ENCODE data around the gene NRCAM. TPM values are rescaled to one million over a fixed set of nuclear protein-coding genes. Genes with fewer than 3 reads are reported as not detected.

Gene NRCAM
- total and polyA plus RNA-seq, 2 donors (not counting 1 experiment from before 2014, with no cell fraction given) = 0.75 to 4.6 TPM

GRCh38 chr7:108488768-108489538 is 32.7 kb upstream of the NRCAM start:
- ATAC-seq (ENCODE audit: low read depth) (no peak), DNase-seq (no peak)
- Mint-ChIP-seq H3K4me1 (peaks cover 6% of the 10 kb centered on the region), H3K4me3 (no peak overlapping the region), H3K27me3 (no peaks in the 10 kb centered on the region), H3K27ac (no peak overlapping the region), H3K9me3 (ENCODE audit: insufficient read depth) (no peaks in the 10 kb centered on the region)
- peaks cover 5% of the 10 kb centered on the region for H4K20me1 ChIP-seq (ENCODE audit: control insufficient read depth, insufficient read depth, low read length, poor library complexity, severe bottlenecking)
- no peak overlapping the region for H3K4me3 ChIP-seq (ENCODE audit: control extremely low read depth in 1 of 5, extremely low read depth in 1 of 5, insufficient read depth in 1 of 5, low read depth in 2 of 5, low read length in 4 of 5)
- no peak overlapping the region for H3K9ac ChIP-seq (ENCODE audit: low read length)
- intact Hi-C loops (cut with micrococcal nuclease) = no loop called here
- H2AFZ ChIP-seq (ENCODE audit: insufficient read depth, low read depth, low read length, poor library complexity, severe bottlenecking) = no peak overlapping the region
- ChIA-PET POLR2A (no interaction called here), CTCF (interaction anchor here (1.2 to 1.6 kb wide), 2 partner anchors 8 to 10 kb away, joined by 4 to 7 read pairs; no protein-coding TSS in a partner anchor)
- H3K4me1 ChIP-seq (ENCODE audit: control insufficient read depth in 2 of 2, insufficient read depth in 2 of 2, low read length in 2 of 2) = peaks cover 0 to 3% of the 10 kb centered on the region in 2 donors
- peaks cover 4% of the 10 kb centered on the region for H3K79me2 ChIP-seq (ENCODE audit: control insufficient read depth, insufficient read depth, low read length)
- H3K9me3 ChIP-seq (ENCODE audit: control extremely low read depth in 1 of 3, control insufficient read depth in 2 of 3, insufficient read depth in 1 of 3, low read length in 2 of 3) = no peaks in the 10 kb centered on the region
- TF ChIP-seq CTCF (IDR thresholded peaks at IDR 0.05) (no peak), EZH2 (IDR thresholded peaks at IDR 0.05; ENCODE audit: borderline replicate concordance, insufficient read depth, low read depth, low read length, poor library complexity, severe bottlenecking) (no peak)
- H3K36me3 ChIP-seq (replicated peaks in 1 of 2; ENCODE audit: control extremely low read depth in 1 of 2, control insufficient read depth in 1 of 2, extremely low read depth in 1 of 2, insufficient read depth in 2 of 2, low read length in 1 of 2) = peaks cover 16 to 25% of the 10 kb centered on the region in 2 experiments
- H3K4me2 ChIP-seq (replicated peaks; ENCODE audit: low read depth, low read length, poor library complexity, severe bottlenecking) = no peak overlapping the region
- 98% methylated on average over 3 of the region's 4 CpGs for WGBS (ENCODE audit: insufficient coverage)
- H3K27ac ChIP-seq (ENCODE audit: low read length in 2 of 2) = no peak overlapping the region
- no peaks in the 10 kb centered on the region for H3K27me3 ChIP-seq (replicated peaks in 1 of 4; ENCODE audit: control extremely low read depth in 1 of 4, control insufficient read depth in 3 of 4, insufficient read depth in 4 of 4, low read length in 3 of 4)

- peaks cover 19 to 32% of the 10 kb centered on the region in 2 experiments for H3K36me3 ChIP-seq (replicated peaks in 1 of 2; ENCODE audit: control extremely low read depth in 1 of 2, control insufficient read depth in 1 of 2, extremely low read depth in 1 of 2, insufficient read depth in 2 of 2, low read length in 1 of 2)
- H3K9me3 ChIP-seq (ENCODE audit: control extremely low read depth in 1 of 3, control insufficient read depth in 2 of 3, insufficient read depth in 1 of 3, low read length in 2 of 3) = no peaks in the 10 kb centered on the region
- no peak overlapping the region for H3K4me3 Mint-ChIP-seq
- DNase-seq (no peak), ATAC-seq (ENCODE audit: low read depth) (no peak)
- intact Hi-C loops (cut with micrococcal nuclease) = no loop called here
- H3K4me2 ChIP-seq (replicated peaks; ENCODE audit: low read depth, low read length, poor library complexity, severe bottlenecking) = no peak overlapping the region
- H3K27ac Mint-ChIP-seq = no peak overlapping the region
- H3K27me3 Mint-ChIP-seq = no peaks in the 10 kb centered on the region
- no peaks in the 10 kb centered on the region for H3K79me2 ChIP-seq (ENCODE audit: control insufficient read depth, insufficient read depth, low read length)
- no peak overlapping the region for H3K9ac ChIP-seq (ENCODE audit: low read length)
- H3K4me1 Mint-ChIP-seq = peaks cover 6% of the 10 kb centered on the region
- H2AFZ ChIP-seq (ENCODE audit: insufficient read depth, low read depth, low read length, poor library complexity, severe bottlenecking) = no peak overlapping the region
- H4K20me1 ChIP-seq (ENCODE audit: control insufficient read depth, insufficient read depth, low read length, poor library complexity, severe bottlenecking) = peaks cover 5% of the 10 kb centered on the region
- H3K27me3 ChIP-seq (replicated peaks in 1 of 4; ENCODE audit: control extremely low read depth in 1 of 4, control insufficient read depth in 3 of 4, insufficient read depth in 4 of 4, low read length in 3 of 4) = no peaks in the 10 kb centered on the region
- TF ChIP-seq CTCF (IDR thresholded peaks at IDR 0.05) = no peak
- TF ChIP-seq EZH2 (IDR thresholded peaks at IDR 0.05; ENCODE audit: borderline replicate concordance, insufficient read depth, low read depth, low read length, poor library complexity, severe bottlenecking) = no peak
- no peaks in the 10 kb centered on the region for H3K9me3 Mint-ChIP-seq (ENCODE audit: insufficient read depth)
- ChIA-PET POLR2A (no interaction called here), CTCF (interaction anchor here (1.6 to 3.2 kb wide), 2 partner anchors 10 to 35 kb away, joined by 7 to 11 read pairs; no protein-coding TSS in a partner anchor)
- peaks cover 0 to 3% of the 10 kb centered on the region in 2 donors for H3K4me1 ChIP-seq (ENCODE audit: control insufficient read depth in 2 of 2, insufficient read depth in 2 of 2, low read length in 2 of 2)
- no peak overlapping the region for H3K4me3 ChIP-seq (ENCODE audit: control extremely low read depth in 1 of 5, extremely low read depth in 1 of 5, insufficient read depth in 1 of 5, low read depth in 2 of 5, low read length in 4 of 5)
- no peak overlapping the region for H3K27ac ChIP-seq (ENCODE audit: low read length in 2 of 2)
These were observed 31.4 kb upstream of the NRCAM start for GRCh38 chr7:108487646-108488045.

All from B cell (primary cell).